Gastrocnemius medialis (tissue), 4 donors: Measurements from ENCODE around the gene DOCK4. TPM values are rescaled to one million over a fixed set of nuclear protein-coding genes. Genes with fewer than 3 reads are reported as not detected.

ENCODE experiments used
- ATAC-seq, 2 donors: fragments of 150-250 bp; one replicate each; pipeline ENCODE4 v1.9.1; 2016
- DNase-seq, 2 donors: peaks; one replicate each; pipeline ENCODE4 v3.0.0-alpha.2; 2019
- H3K27ac ChIP-seq, 4 donors: fragments of 200-600 bp; sonication (generic); 1 replicate in 1 of 4; 2 replicates in 3 of 4; pipeline ENCODE4 v1.5.1; 2016 to 2018; ENCODE audit warnings: mild to moderate bottlenecking in 2 of 4, moderate library complexity in 1 of 4
- H3K27me3 ChIP-seq, 3 donors: fragments of 200-600 bp; sonication (generic) in 2 of 3; 1 replicate in 1 of 3; 2 replicates in 2 of 3; pipeline versions ENCODE4 v1.5.1 to v1.6.0; 2016 to 2019; ENCODE audit warnings: mild to moderate bottlenecking in 1 of 3, moderate library complexity in 1 of 3
- H3K36me3 ChIP-seq, 2 donors: fragments of 200-600 bp; sonication (generic) in 1 of 2; one replicate each; pipeline ENCODE4 v1.5.1; 2017 to 2018
- H3K4me1 ChIP-seq, 2 donors: fragments of 200-600 bp; sonication (generic) in 1 of 2; one replicate each; pipeline ENCODE4 v1.5.1; 2016 to 2017; ENCODE audit warnings: mild to moderate bottlenecking in 2 of 2
- H3K4me3 ChIP-seq, 4 donors: fragments of 200-600 bp; sonication (generic) in 3 of 4; 1 replicate in 1 of 4; 2 replicates in 3 of 4; pipeline ENCODE4 v1.5.1; 2016 to 2019; ENCODE audit warnings: mild to moderate bottlenecking in 2 of 4
- H3K9me3 ChIP-seq, 3 donors: fragments of 200-600 bp; sonication (generic) in 2 of 3; 1 replicate in 1 of 3; 2 replicates in 2 of 3; pipeline ENCODE4 v1.5.1; 2016 to 2019
- POLR2A ChIP-seq, 2 donors: fragments of 450-650 bp; IDR thresholded peaks; one replicate each; pipeline ENCODE4 v1.6.1; 2017; ENCODE audit warnings: antibody characterized with exemption in 2 of 2, mild to moderate bottlenecking in 2 of 2, moderate library complexity in 2 of 2
- in situ Hi-C, 4 donors: fragments of 200-750 bp; cut with MboI; loops; one replicate each; pipeline versions ENCODE4 v1.15.0 to v1.8.0; 2017; ENCODE audit warnings: low sequenced_read_pairs in 4 of 4
- intact Hi-C: fragments of 100-400 bp; cut with DNase I; formaldehyde crosslinking; loops from one replicate; pipeline ENCODE4 v1.15.1; 2023; ENCODE audit warnings: low total_unique reads
- total RNA-seq, 4 donors: library from RNA; depleted of rRNA; stranded (reverse); fragments of >200 nt; gene quantifications; one replicate each; pipeline versions ENCODE4 v1.1.0 to v1.2.3, GENCODE V29; 2016
- TF ChIP-seq, protein P1 (sequence below), 5 experiments: fragments of 450-650 bp in 3 of 5; fragments of 200-600 bp in 2 of 5; sonication (generic) in 2 of 5; IDR thresholded peaks in 4 of 5; conservative IDR thresholded peaks in 1 of 5; 1 replicate in 4 of 5; 2 replicates in 1 of 5; pipeline ENCODE4 v1.5.1; 2016 to 2019; ENCODE audit warnings: antibody characterized with exemption in 5 of 5, mild to moderate bottlenecking in 3 of 5, moderate library complexity in 3 of 5

The DOCK4 gene
- total RNA-seq, 4 donors from 2014 or later, result 8.7 to 12.0 (median 10.2) TPM

DNA sequence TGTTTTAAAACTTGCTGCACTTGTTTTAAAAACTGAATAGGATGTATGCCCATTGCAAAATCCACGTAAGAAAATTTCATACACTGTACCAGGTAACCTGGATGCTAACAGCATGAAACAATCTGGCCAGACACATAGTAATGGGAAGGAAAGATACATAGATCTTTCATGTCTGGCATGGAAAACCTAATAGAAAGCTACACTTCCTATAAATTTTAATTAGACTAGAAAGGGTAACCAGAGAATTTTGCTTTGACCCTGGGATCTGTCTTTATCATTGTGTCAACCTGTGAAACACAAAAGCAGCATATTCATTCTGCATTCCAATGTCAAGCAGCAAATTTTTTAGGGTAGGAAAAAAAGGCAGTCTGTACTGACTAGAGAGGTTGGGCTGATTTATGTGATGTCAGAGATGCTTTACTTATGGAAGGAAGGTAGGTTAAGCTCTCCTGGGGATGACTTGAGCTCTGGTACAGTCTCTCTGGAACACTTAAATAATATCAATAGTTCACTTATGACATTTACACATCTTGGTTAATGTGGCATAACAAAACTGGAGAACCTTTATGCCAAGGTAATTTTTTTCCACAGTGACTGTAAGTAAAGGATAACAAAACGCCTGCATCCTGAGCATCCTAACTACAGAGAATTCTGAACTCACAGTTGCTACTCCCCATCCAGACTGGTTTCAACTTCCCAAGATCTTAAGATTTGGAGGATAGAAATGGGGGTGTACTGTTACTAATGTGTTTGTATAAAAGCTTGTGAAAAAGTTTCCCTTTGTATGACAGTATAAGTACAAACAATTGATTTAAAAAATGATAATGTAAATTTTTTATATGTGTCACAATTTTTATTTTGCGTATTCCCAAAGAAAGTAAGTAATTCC, 44.7 kb downstream of the DOCK4 start:
- H3K4me1 ChIP-seq, result peaks cover 33 to 55% of the 10 kb centered on the region in 2 donors
- peak overlapping the region in 3 of 4 donors; percentile 8 to 67 (median 44) for H3K27ac ChIP-seq
- no peaks in the 10 kb centered on the region for H3K27me3 ChIP-seq
- in situ Hi-C loops, result no loop called here
- DNase-seq (no peak), ATAC-seq (no peak)
- H3K36me3 ChIP-seq, result no peaks in the 10 kb centered on the region
- TF ChIP-seq, protein P1, sequence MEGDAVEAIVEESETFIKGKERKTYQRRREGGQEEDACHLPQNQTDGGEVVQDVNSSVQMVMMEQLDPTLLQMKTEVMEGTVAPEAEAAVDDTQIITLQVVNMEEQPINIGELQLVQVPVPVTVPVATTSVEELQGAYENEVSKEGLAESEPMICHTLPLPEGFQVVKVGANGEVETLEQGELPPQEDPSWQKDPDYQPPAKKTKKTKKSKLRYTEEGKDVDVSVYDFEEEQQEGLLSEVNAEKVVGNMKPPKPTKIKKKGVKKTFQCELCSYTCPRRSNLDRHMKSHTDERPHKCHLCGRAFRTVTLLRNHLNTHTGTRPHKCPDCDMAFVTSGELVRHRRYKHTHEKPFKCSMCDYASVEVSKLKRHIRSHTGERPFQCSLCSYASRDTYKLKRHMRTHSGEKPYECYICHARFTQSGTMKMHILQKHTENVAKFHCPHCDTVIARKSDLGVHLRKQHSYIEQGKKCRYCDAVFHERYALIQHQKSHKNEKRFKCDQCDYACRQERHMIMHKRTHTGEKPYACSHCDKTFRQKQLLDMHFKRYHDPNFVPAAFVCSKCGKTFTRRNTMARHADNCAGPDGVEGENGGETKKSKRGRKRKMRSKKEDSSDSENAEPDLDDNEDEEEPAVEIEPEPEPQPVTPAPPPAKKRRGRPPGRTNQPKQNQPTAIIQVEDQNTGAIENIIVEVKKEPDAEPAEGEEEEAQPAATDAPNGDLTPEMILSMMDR (IDR thresholded peaks at IDR 0.05 in 4 of 5, conservative IDR thresholded peaks at IDR 0.05 in 1 of 5), result no peak
- TF ChIP-seq POLR2A (IDR thresholded peaks at IDR 0.05), result no peak
- H3K9me3 ChIP-seq, result no peaks in the 10 kb centered on the region
- H3K4me3 ChIP-seq, result no peak overlapping the region
- intact Hi-C loops, result no loop called here

DNA sequence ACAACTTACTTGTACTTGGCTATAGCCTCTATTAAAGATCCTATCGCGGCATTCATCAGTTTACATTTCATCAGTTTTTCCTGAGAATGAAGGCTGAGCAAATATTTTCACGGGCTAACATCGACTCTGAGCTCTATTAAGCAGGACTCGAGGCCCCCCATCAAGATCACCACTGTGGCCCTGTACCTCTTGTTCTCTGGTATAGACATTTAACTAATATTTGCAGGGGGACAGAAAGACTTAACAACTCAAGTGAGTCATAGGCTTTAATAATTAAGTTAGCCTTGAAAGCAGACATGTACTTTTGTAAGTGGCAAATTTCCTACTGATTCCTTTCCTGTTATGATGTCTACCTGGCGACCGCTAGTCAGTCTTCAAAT, 45.4 kb downstream of the DOCK4 start:
- ATAC-seq (peak in 1 of 2 donors; percentile 33), DNase-seq (no peak)
- no peaks in the 10 kb centered on the region for H3K9me3 ChIP-seq
- no peak overlapping the region for H3K4me3 ChIP-seq
- no peaks in the 10 kb centered on the region for H3K27me3 ChIP-seq
- TF ChIP-seq, protein P1 (IDR thresholded peaks at IDR 0.05 in 4 of 5, conservative IDR thresholded peaks at IDR 0.05 in 1 of 5), result no peak
- TF ChIP-seq POLR2A (IDR thresholded peaks at IDR 0.05), result no peak
- H3K27ac ChIP-seq, result peak overlapping the region in 3 of 4 donors; percentile 8 to 67 (median 44)
- in situ Hi-C loops, result no loop called here
- intact Hi-C loops, result no loop called here
- no peaks in the 10 kb centered on the region for H3K36me3 ChIP-seq
- peaks cover 33 to 55% of the 10 kb centered on the region in 2 donors for H3K4me1 ChIP-seq

DNA sequence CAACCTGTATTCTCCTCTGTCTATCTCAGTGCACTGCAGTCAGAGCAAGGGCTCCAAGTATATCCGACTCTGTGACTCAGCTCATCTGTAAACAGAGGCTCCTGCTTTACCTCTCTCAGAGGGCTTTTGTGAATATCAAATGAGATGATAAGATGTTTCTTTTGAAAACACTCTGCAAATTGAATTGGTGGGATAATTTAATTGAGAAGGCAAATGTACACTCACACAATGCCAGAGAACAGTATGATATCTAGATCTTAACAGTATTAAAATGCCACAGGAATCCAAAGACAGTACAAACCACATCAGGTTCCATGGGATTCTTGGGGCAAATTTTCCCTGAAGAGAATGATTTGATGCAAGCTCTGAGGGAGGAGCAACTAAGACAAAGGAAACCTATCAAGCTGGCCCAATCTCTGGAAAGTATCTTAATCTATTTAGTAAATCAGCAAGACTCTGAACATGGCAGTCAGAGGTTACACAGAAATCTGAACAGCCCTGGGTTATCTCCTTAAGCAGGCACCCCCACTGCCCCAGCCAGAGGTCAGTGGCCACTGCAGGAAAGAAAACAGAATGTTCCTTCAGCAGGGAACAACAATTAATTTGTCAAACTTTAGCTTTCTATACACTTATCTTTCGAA, 45.9 kb downstream of the DOCK4 start:
- H3K27me3 ChIP-seq, result no peaks in the 10 kb centered on the region
- no peaks in the 10 kb centered on the region for H3K36me3 ChIP-seq
- in situ Hi-C loops, result no loop called here
- peaks cover 33 to 55% of the 10 kb centered on the region in 2 donors for H3K4me1 ChIP-seq
- no peak for TF ChIP-seq POLR2A (IDR thresholded peaks at IDR 0.05)
- TF ChIP-seq, protein P1 (IDR thresholded peaks at IDR 0.05 in 4 of 5, conservative IDR thresholded peaks at IDR 0.05 in 1 of 5), result no peak
- intact Hi-C loops, result no loop called here
- H3K4me3 ChIP-seq, result no peak overlapping the region
- H3K27ac ChIP-seq, result peak overlapping the region in 3 of 4 donors; percentile 8 to 67 (median 44)
- ATAC-seq (peak; percentile 77 to 84), DNase-seq (no peak)
- no peaks in the 10 kb centered on the region for H3K9me3 ChIP-seq

DNA sequence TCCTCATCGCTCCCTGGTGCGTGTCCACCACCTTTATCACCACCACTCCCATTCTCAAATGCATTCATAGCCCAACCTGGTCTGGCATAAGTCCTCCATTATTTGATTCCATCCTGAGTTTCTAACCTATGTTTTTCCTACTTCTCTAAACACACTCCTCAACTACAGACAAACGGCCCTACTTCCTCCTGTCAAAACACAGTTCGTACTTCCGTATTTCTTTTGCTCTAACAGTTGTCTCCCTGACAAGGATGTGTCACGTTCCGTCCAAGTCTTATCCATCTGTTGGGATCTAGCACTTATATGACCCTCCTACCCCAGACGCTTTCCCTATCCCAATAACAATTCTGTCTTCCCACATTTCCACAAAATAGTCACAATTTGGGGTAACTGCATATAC, 46.8 kb downstream of the DOCK4 start:
- no peak for DNase-seq
- intact Hi-C loops (no loop called here), in situ Hi-C loops (no loop called here)
- Histone ChIP-seq H3K9me3 (no peaks in the 10 kb centered on the region), H3K4me3 (no peak overlapping the region), H3K27me3 (no peaks in the 10 kb centered on the region), H3K36me3 (no peaks in the 10 kb centered on the region), H3K4me1 (peaks cover 33 to 55% of the 10 kb centered on the region in 2 donors), H3K27ac (no peak overlapping the region)
- TF ChIP-seq POLR2A (IDR thresholded peaks at IDR 0.05), result no peak
- TF ChIP-seq, protein P1 (IDR thresholded peaks at IDR 0.05 in 4 of 5, conservative IDR thresholded peaks at IDR 0.05 in 1 of 5), result no peak
- ATAC-seq, result no peak
